Measurements from ENCODE around the gene TOX2. TPM values are rescaled to one million over a fixed set of nuclear protein-coding genes. Genes with fewer than 3 reads are reported as not detected.

The TOX2 gene
- total and polyA plus RNA-seq, 7 donors = 0.06 to 0.53 (median 0.38) TPM

GRCh38 chr20:43957392-43957791, 42.7 kb downstream of the TOX2 start:
- intact Hi-C loops (cut with DNase I) = no loop called here
- Histone ChIP-seq H3K4me1 (no peaks in the 10 kb centered on the region), H3K36me3 (ENCODE audit: insufficient read depth in 1 of 2, low read depth in 1 of 2) (no peaks in the 10 kb centered on the region), H3K27ac (no peak overlapping the region), H3K9me3 (no peaks in the 10 kb centered on the region), H3K27me3 (ENCODE audit: insufficient read depth in 3 of 3, low read length in 2 of 3) (peaks cover 0 to 10% (median 0%) of the 10 kb centered on the region in 3 donors), H3K4me3 (no peak overlapping the region)
- 75 to 79% (median 78%) methylated on average over 3 of the region's 3 CpGs for whole genome bisulfite sequencing, 3 donors
- no peak for TF ChIP-seq CTCF (IDR thresholded peaks at IDR 0.05)
- ATAC-seq (no peak), DNase-seq (no peak)

GRCh38 chr20:43958626-43959025, 44.0 kb downstream of the TOX2 start:
- DNase-seq (no peak), ATAC-seq (no peak)
- intact Hi-C loops (cut with DNase I) = no loop called here
- Histone ChIP-seq H3K4me3 (no peak overlapping the region), H3K27me3 (ENCODE audit: insufficient read depth in 3 of 3, low read length in 2 of 3) (peaks cover 0 to 16% (median 0%) of the 10 kb centered on the region in 3 donors), H3K27ac (no peak overlapping the region), H3K36me3 (ENCODE audit: insufficient read depth in 1 of 2, low read depth in 1 of 2) (no peaks in the 10 kb centered on the region), H3K4me1 (no peaks in the 10 kb centered on the region), H3K9me3 (no peaks in the 10 kb centered on the region)
- 82 to 88% (median 84%) methylated on average over 2 of the region's 2 CpGs for WGBS, 3 donors
- no peak for TF ChIP-seq CTCF (IDR thresholded peaks at IDR 0.05)

- TF ChIP-seq CTCF (IDR thresholded peaks at IDR 0.05) = no peak
- Histone ChIP-seq H3K4me3 (no peak overlapping the region), H3K27me3 (ENCODE audit: insufficient read depth in 3 of 3, low read length in 2 of 3) (peaks cover 0 to 16% (median 0%) of the 10 kb centered on the region in 3 donors), H3K9me3 (no peaks in the 10 kb centered on the region), H3K4me1 (no peaks in the 10 kb centered on the region), H3K27ac (no peak overlapping the region), H3K36me3 (ENCODE audit: insufficient read depth in 1 of 2, low read depth in 1 of 2) (no peaks in the 10 kb centered on the region)
- intact Hi-C loops (cut with DNase I) = no loop called here
- DNase-seq (no peak), ATAC-seq (peak in 1 of 4 donors; percentile 32)
- 42 to 51% (median 43%) methylated on average over 19 of the region's 19 CpGs for WGBS, 3 donors
These were observed 44.6 kb downstream of the TOX2 start for GRCh38 chr20:43959079-43959919.

GRCh38 chr20:43959920-43960227, 45.2 kb downstream of the TOX2 start:
- H3K27me3 ChIP-seq (ENCODE audit: insufficient read depth in 3 of 3, low read length in 2 of 3) = peaks cover 0 to 16% (median 0%) of the 10 kb centered on the region in 3 donors
- WGBS, 3 donors = 74 to 82% (median 81%) methylated on average over 4 of the region's 4 CpGs
- no peaks in the 10 kb centered on the region for H3K4me1 ChIP-seq
- TF ChIP-seq CTCF (IDR thresholded peaks at IDR 0.05) = no peak
- no peak for ATAC-seq
- no peaks in the 10 kb centered on the region for H3K9me3 ChIP-seq
- H3K27ac ChIP-seq = no peak overlapping the region
- no peaks in the 10 kb centered on the region for H3K36me3 ChIP-seq (ENCODE audit: insufficient read depth in 1 of 2, low read depth in 1 of 2)
- no peak overlapping the region for H3K4me3 ChIP-seq
- DNase-seq = no peak
- intact Hi-C loops (cut with DNase I) = no loop called here

GRCh38 chr20:43960231-43960630, 45.6 kb downstream of the TOX2 start:
- no peaks in the 10 kb centered on the region for H3K4me1 ChIP-seq
- H3K27ac ChIP-seq = no peak overlapping the region
- WGBS, 3 donors = 71 to 79% (median 72%) methylated on average over 2 of the region's 2 CpGs
- H3K9me3 ChIP-seq = no peaks in the 10 kb centered on the region
- ATAC-seq (no peak), DNase-seq (no peak)
- H3K27me3 ChIP-seq (ENCODE audit: insufficient read depth in 3 of 3, low read length in 2 of 3) = peaks cover 0 to 16% (median 0%) of the 10 kb centered on the region in 3 donors
- no peak overlapping the region for H3K4me3 ChIP-seq
- no peak for TF ChIP-seq CTCF (IDR thresholded peaks at IDR 0.05)
- intact Hi-C loops (cut with DNase I) = no loop called here
- H3K36me3 ChIP-seq (ENCODE audit: insufficient read depth in 1 of 2, low read depth in 1 of 2) = no peaks in the 10 kb centered on the region

Data from psoas muscle (tissue), 8 donors.